ENCODE results near the gene FOXO3.

DNA sequence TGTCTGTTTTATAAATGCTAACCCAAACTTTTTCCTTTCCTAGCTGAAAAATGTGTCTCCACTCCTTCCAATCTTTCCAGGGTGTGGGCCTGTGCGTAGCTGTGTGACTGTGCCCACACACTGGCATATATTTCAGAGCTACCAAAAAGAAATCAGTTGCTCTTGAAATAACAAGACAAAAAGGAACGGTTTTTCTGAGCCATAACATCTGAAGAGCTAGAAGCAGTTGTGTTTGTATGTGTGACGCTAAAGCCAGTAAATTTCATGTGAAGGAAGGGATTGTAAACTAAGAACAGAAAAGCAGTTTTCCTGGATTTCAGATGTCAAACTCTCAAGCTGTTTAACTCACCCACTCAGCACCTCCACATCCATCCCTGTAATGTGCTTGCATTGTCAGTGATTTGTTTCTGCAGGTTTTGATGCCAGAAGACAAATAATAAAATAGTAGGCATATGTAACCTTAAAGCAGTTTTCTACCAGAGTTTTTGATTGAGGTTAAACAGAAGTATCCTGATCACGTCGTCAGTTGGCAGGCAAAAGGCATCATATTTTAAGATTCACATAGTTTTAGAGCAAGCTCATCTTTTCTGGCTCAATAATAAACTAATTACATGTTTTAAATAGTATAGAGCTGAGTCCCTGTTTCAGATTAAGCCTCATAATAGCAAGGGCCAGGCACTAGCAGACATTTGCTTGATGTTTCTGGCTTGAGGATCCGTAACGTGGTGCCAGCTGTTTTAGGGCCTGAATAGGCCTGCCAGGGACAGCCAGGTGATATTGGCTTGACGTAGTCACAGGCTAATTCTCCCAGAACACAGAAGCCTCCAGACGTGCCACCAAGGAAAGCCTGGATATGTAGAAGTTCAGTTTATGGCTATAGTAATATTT lies 90.9 kb downstream of the FOXO3 start:
- no peak for TF ChIP-seq POLR2A (IDR thresholded peaks at IDR 0.05; ENCODE audit: low read length)
- no peak for TF ChIP-seq GATA1 (IDR thresholded peaks at IDR 0.05; ENCODE audit: low read depth, low read length)

Measured in erythroblast (primary cell).